Measurements from ENCODE around the gene OPHN1. TPM values are rescaled to one million over a fixed set of nuclear protein-coding genes. Genes with fewer than 3 reads are reported as not detected.

OPHN1 gene
- total RNA-seq, 3 donors from 2014 or later: 7.5 to 9.5 (median 7.6) TPM

- ATAC-seq (no peak), DNase-seq (no peak)
- Histone ChIP-seq H3K36me3 (ENCODE audit: low read depth) (no peaks in the 10 kb centered on the region), H3K9me3 (no peaks in the 10 kb centered on the region), H3K4me3 (no peak overlapping the region), H3K4me1 (ENCODE audit: low read depth) (no peaks in the 10 kb centered on the region)
- intact Hi-C loops (cut with DNase I, micrococcal nuclease): no loop called here
- TF ChIP-seq CTCF (IDR thresholded peaks at IDR 0.05): no peak
These were observed 372.6 kb downstream of the OPHN1 start for GRCh38 chrX:68060506-68061205.

- H3K4me1 ChIP-seq (ENCODE audit: low read depth): no peaks in the 10 kb centered on the region
- no peak overlapping the region for H3K4me3 ChIP-seq
- no peak for TF ChIP-seq CTCF (IDR thresholded peaks at IDR 0.05)
- H3K9me3 ChIP-seq: no peaks in the 10 kb centered on the region
- no peaks in the 10 kb centered on the region for H3K36me3 ChIP-seq (ENCODE audit: low read depth)
- ATAC-seq: no peak
- no peak for DNase-seq
- intact Hi-C loops (cut with DNase I, micrococcal nuclease): no loop called here
These were observed 373.8 kb downstream of the OPHN1 start for GRCh38 chrX:68059469-68059868.

- TF ChIP-seq CTCF (IDR thresholded peaks at IDR 0.05): no peak
These were observed 383.8 kb downstream of the OPHN1 start for GRCh38 chrX:68049466-68049865.

GRCh38 chrX:68048774-68049173 lies 384.5 kb downstream of the OPHN1 start:
- no peak for ATAC-seq

More at GRCh38 chrX:68049466-68049865, 383.8 kb downstream of the OPHN1 start:
- ATAC-seq (no peak), DNase-seq (no peak)
- no peaks in the 10 kb centered on the region for H3K9me3 ChIP-seq
- no peak overlapping the region for H3K4me3 ChIP-seq
- intact Hi-C loops (cut with DNase I, micrococcal nuclease): no loop called here
- no peaks in the 10 kb centered on the region for H3K4me1 ChIP-seq (ENCODE audit: low read depth)
- no peaks in the 10 kb centered on the region for H3K36me3 ChIP-seq (ENCODE audit: low read depth)

GRCh38 chrX:68045008-68045577 lies 388.2 kb downstream of the OPHN1 start:
- DNase-seq (no peak), ATAC-seq (no peak)
- no peak for TF ChIP-seq CTCF (IDR thresholded peaks at IDR 0.05)
- intact Hi-C loops (cut with DNase I, micrococcal nuclease): no loop called here
- no peak overlapping the region for H3K4me3 ChIP-seq
- H3K9me3 ChIP-seq: no peaks in the 10 kb centered on the region
- H3K36me3 ChIP-seq (ENCODE audit: low read depth): no peaks in the 10 kb centered on the region
- no peaks in the 10 kb centered on the region for H3K4me1 ChIP-seq (ENCODE audit: low read depth)

More at GRCh38 chrX:68048774-68049173, 384.5 kb downstream of the OPHN1 start:
- intact Hi-C loops (cut with DNase I, micrococcal nuclease): no loop called here
- H3K4me3 ChIP-seq: no peak overlapping the region
- DNase-seq: no peak
- no peaks in the 10 kb centered on the region for H3K4me1 ChIP-seq (ENCODE audit: low read depth)
- H3K9me3 ChIP-seq: no peaks in the 10 kb centered on the region
- no peaks in the 10 kb centered on the region for H3K36me3 ChIP-seq (ENCODE audit: low read depth)
- no peak for TF ChIP-seq CTCF (IDR thresholded peaks at IDR 0.05)

Measured in mucosa of descending colon (tissue), 3 donors.